Measurements from ENCODE around the gene SPC24.

DNA sequence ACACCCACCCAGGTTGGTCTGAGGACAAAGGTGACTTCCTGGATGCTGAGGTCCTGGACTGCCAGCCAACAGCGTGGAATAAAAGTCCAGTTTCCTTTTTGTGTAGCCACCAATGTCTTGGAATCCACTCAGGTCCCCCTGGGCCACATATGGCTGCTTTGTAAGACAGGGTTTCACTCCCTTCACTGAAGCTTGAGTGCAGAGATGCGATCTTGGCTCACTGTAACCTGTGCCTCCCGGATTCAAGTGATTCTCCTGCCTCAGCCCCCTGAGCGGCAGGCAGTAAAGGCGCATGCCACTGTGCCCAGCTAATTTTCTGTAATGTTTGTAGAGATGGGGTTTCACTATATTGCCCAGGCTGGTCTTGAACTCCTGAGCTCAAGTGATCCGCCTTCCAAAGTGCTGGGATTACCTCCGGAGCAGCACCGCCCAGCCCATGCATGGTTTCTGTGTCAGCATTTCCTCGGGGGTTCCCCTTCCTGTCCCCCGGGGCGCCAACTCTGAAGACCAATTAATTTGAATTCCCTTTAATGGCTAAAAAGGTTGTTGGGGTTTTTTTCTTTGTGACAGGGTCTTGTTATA lies 24.2 kb upstream of the SPC24 start:
- TF ChIP-seq MAZ (IDR thresholded peaks at IDR 0.05; ENCODE audit: borderline replicate concordance, low read depth, low read length) (no peak), CTCF (conservative IDR thresholded peaks at IDR 0.05; ENCODE audit: low read depth, low read length) (no peak), BHLHE40 (IDR thresholded peaks at IDR 0.05; ENCODE audit: low read depth, low read length) (no peak), MAFK (IDR thresholded peaks at IDR 0.05; ENCODE audit: low read depth, low read length) (no peak), RAD21 (IDR thresholded peaks at IDR 0.05; ENCODE audit: low read length) (no peak), POLR2A (IDR thresholded peaks at IDR 0.05; ENCODE audit: low read depth, low read length) (no peak), RFX5 (IDR thresholded peaks at IDR 0.05; ENCODE audit: low read depth, low read length) (no peak)
- TF ChIP-seq, protein P1, sequence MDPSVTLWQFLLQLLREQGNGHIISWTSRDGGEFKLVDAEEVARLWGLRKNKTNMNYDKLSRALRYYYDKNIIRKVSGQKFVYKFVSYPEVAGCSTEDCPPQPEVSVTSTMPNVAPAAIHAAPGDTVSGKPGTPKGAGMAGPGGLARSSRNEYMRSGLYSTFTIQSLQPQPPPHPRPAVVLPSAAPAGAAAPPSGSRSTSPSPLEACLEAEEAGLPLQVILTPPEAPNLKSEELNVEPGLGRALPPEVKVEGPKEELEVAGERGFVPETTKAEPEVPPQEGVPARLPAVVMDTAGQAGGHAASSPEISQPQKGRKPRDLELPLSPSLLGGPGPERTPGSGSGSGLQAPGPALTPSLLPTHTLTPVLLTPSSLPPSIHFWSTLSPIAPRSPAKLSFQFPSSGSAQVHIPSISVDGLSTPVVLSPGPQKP (IDR thresholded peaks at IDR 0.05; ENCODE audit: borderline replicate concordance, low read depth, low read length): no peak
